GM13977 (cell line): ENCODE results near the gene TMEM74B.

Experiments
- DNase-seq: peaks from one replicate; pipeline ENCODE4 v3.0.0; 2012; ENCODE audit warnings: low spot score
- CTCF ChIP-seq: IDR thresholded peaks from 2 replicates; pipeline ENCODE4 v1.5.1; 2012; ENCODE audit warnings: mild to moderate bottlenecking, control low read depth; ENCODE audit not compliant: insufficient read depth; ENCODE audit errors: extremely low read depth, missing control alignments
- in situ Hi-C: fragments of 300-500 bp; cut with MboI; formaldehyde crosslinking; loops from one replicate; pipeline ENCODE4 v1.12.0; 2022; ENCODE audit warnings: low sequenced_read_pairs, low pct_unique_long_range_greater_than_20kb, mixed read lengths, inconsistent platforms; ENCODE audit not compliant: unreplicated experiment

Gene TMEM74B

DNA sequence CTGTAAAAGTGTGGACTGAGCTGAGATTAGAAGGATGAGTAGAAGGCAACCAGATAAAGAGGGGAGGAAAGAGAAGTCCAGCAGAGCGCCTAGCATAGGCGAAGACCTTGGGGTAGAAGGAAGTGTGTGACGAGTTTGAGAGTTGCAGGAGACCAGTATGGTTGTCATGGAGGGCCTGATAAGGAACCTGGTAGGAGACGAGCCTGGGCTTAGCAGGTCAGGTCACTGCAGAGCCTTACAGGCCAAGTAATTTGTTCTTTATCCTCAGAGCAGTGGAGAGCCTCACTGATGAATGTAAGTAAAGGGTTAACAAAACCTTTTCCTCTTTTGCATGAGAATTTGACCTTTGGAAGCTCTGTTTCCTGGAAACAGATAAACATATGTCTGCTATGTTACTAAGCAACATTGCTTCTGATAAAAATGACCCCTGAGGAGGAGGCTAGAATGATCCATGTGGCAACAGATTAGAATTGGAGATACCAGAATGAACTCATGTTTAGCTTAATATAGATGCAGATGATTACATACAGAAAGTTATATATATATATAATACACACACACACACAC lies 2.9 kb upstream of the TMEM74B start:
- DNase-seq = no peak
- no peak for TF ChIP-seq CTCF
- in situ Hi-C loops = no loop called here

GRCh38 chr20:1186367-1186991 lies 1.7 kb upstream of the TMEM74B start:
- no peak for TF ChIP-seq CTCF
- in situ Hi-C loops = no loop called here
- DNase-seq = no peak

GRCh38 chr20:1185790-1186334 lies 1.1 kb upstream of the TMEM74B start:
- in situ Hi-C loops = no loop called here
- peak; percentile 80 for TF ChIP-seq CTCF

GRCh38 chr20:1185316-1185741 lies 548 bp upstream of the TMEM74B start:
- no peak for TF ChIP-seq CTCF
- DNase-seq = peak; percentile 60
- in situ Hi-C loops = no loop called here

More at GRCh38 chr20:1185790-1186334, 1.1 kb upstream of the TMEM74B start:
- DNase-seq = peak; percentile 85

DNA sequence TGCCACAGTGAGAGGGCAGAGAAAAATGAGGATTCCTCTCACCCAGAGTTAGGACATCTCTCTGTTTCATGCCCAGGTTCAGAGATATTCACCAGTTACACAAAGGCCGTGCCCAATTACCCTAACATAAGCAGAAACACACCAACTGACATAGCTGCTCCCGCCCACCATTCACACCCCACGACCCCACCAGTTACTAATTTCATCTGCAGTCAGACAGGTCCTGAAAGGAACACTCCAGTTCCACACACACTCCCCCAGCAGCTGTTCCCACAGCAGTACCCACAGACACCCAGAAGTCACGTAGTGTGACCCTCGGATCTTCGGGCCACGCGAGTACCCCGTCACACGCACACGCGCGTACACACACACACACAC lies 532 bp downstream of the TMEM74B start:
- in situ Hi-C loops = no loop called here

GRCh38 chr20:1183153-1183552 lies 1.6 kb downstream of the TMEM74B start:
- in situ Hi-C loops = no loop called here
- no peak for TF ChIP-seq CTCF
- DNase-seq = no peak

More for the DNA sequence above, 532 bp downstream of the TMEM74B start:
- no peak for DNase-seq
- no peak for TF ChIP-seq CTCF
